Mammary epithelial cell (primary cell): ENCODE results near the gene LGALS7.

Experiments
- CTCF ChIP-seq, 2 donors: IDR thresholded peaks in 1 of 2; conservative IDR thresholded peaks in 1 of 2; 2 replicates each; pipeline ENCODE4 v1.5.1; 2011 to 2012; ENCODE audit warnings: inconsistent platforms in 2 of 2, low read length in 2 of 2, mild to moderate bottlenecking in 2 of 2, control low read depth in 1 of 2, low read depth in 1 of 2; ENCODE audit not compliant: insufficient read depth in 1 of 2; ENCODE audit errors: extremely low read depth in 1 of 2
- EZH2 ChIP-seq: IDR thresholded peaks from 2 replicates; pipeline ENCODE4 v1.6.1; 2012; ENCODE audit warnings: low read length, inconsistent platforms, borderline replicate concordance

GRCh38 chr19:38769635-38770211, 3.6 kb downstream of the LGALS7 start:
- peak; percentile 70 to 84 for TF ChIP-seq CTCF (conservative IDR thresholded peaks at IDR 0.05 in 1 of 2, IDR thresholded peaks at IDR 0.05 in 1 of 2; ENCODE audit: extremely low read depth in 1 of 2, insufficient read depth in 1 of 2, low read depth in 1 of 2, low read length in 2 of 2)
- TF ChIP-seq EZH2, result no peak
